Glutamatergic neuron (in vitro differentiated cells): Measurements from ENCODE around the gene CNIH3. TPM values are rescaled to one million over a fixed set of nuclear protein-coding genes. Genes with fewer than 3 reads are reported as not detected.
"Not testable (repeated sequence)": the region's sequence is repeated elsewhere in the genome, so short reads cannot be mapped to it uniquely, and the experiment has no call there.

Experiments
- DNase-seq: peaks from one replicate; pipeline ENCODE4 v3.0.0; 2022
- H3K27ac Mint-ChIP-seq: one replicate; pipeline ENCODE4 v1.8.0; 2020; ENCODE audit warnings: mild to moderate bottlenecking, mixed read lengths, inconsistent platforms; ENCODE audit not compliant: unreplicated experiment
- H3K27me3 Mint-ChIP-seq: one replicate; pipeline ENCODE4 v1.8.0; 2020; ENCODE audit warnings: mild to moderate bottlenecking, moderate library complexity, mixed read lengths, inconsistent platforms; ENCODE audit not compliant: unreplicated experiment
- H3K36me3 Mint-ChIP-seq: one replicate; pipeline ENCODE4 v1.8.0; 2020; ENCODE audit warnings: mild to moderate bottlenecking, mixed read lengths, inconsistent platforms; ENCODE audit not compliant: unreplicated experiment
- H3K4me1 Mint-ChIP-seq: one replicate; pipeline ENCODE4 v1.8.0; 2020; ENCODE audit warnings: mild to moderate bottlenecking, low read depth, mixed read lengths, inconsistent platforms; ENCODE audit not compliant: unreplicated experiment
- H3K4me3 Mint-ChIP-seq: one replicate; pipeline ENCODE4 v1.8.0; 2020; ENCODE audit warnings: mild to moderate bottlenecking, mixed read lengths, inconsistent platforms; ENCODE audit not compliant: unreplicated experiment
- H3K9me3 Mint-ChIP-seq: one replicate; pipeline ENCODE4 v1.8.0; 2020; ENCODE audit warnings: mild to moderate bottlenecking, moderate library complexity, mixed read lengths, inconsistent platforms; ENCODE audit not compliant: unreplicated experiment
- CTCF ChIP-seq: fragments of 200-600 bp; sonication (generic); IDR thresholded peaks from one replicate; pipeline ENCODE4 v1.5.0; 2021; ENCODE audit not compliant: partially characterized antibody, unreplicated experiment
- long read RNA-seq: library from polyadenylated mRNA; unstranded; transcript quantifications from one replicate; pipeline ENCODE4 v2.0.0, GENCODE V29; 2020; ENCODE audit not compliant: unreplicated experiment
- total RNA-seq: library from RNA; stranded (reverse); fragmentation: NEBNext Ultra II Directional; extraction: Animal tissue kit (Norgen Biotek cat#: 25700); gene quantifications from one replicate; pipeline ENCODE4 v1.2.1, GENCODE V29; 2021; ENCODE audit not compliant: unreplicated experiment

Gene CNIH3
- total RNA-seq: 4.4 TPM
- long read RNA-seq, partial matches to known transcripts: 0 of 2 reads
- long read RNA-seq, other reads (novel, unspliced or antisense): 1 of 2 reads

- peak; percentile 72 for DNase-seq
- H3K27ac Mint-ChIP-seq: no peak within 1 kb of the TSS
- H3K9me3 Mint-ChIP-seq: peaks cover 7% of the 10 kb centered on the region
- H3K36me3 Mint-ChIP-seq: peaks cover 4% of the 10 kb centered on the region
- H3K4me3 Mint-ChIP-seq: peak within 1 kb of the TSS; percentile 88
- H3K4me1 Mint-ChIP-seq: peaks cover 6% of the 10 kb centered on the region
- H3K27me3 Mint-ChIP-seq: peaks cover 25% of the 10 kb centered on the region
- no peak for TF ChIP-seq CTCF
Measured at GRCh38 chr1:224615861-224616755, at the start of gene CNIH3. Gene CNIH3, plus strand, starts transcription at chr1:224616317. Its CDS starts 858 bp downstream, at chr1:224617175.

- H3K27ac Mint-ChIP-seq, H3K27me3 Mint-ChIP-seq, H3K9me3 Mint-ChIP-seq, H3K36me3 Mint-ChIP-seq, H3K4me3 Mint-ChIP-seq, DNase-seq: not testable (repeated sequence)
- peaks cover 23% of the 10 kb centered on the region for H3K4me1 Mint-ChIP-seq
Measured at GRCh38 chr1:224566492-224566891, 49.6 kb upstream of the CNIH3 start.

GRCh38 chr1:224569276-224569675 lies 46.8 kb upstream of the CNIH3 start:
- no peak overlapping the region for H3K27ac Mint-ChIP-seq
- H3K27me3 Mint-ChIP-seq: peaks cover 7% of the 10 kb centered on the region

GRCh38 chr1:224571975-224572374 lies 44.1 kb upstream of the CNIH3 start:
- H3K9me3 Mint-ChIP-seq, DNase-seq, H3K4me3 Mint-ChIP-seq, H3K36me3 Mint-ChIP-seq, H3K4me1 Mint-ChIP-seq, H3K27ac Mint-ChIP-seq, H3K27me3 Mint-ChIP-seq: not testable (repeated sequence)

More at GRCh38 chr1:224569276-224569675, 46.8 kb upstream of the CNIH3 start:
- Mint-ChIP-seq H3K36me3 (no peaks in the 10 kb centered on the region), H3K4me3 (no peak overlapping the region), H3K4me1 (peaks cover 14% of the 10 kb centered on the region), H3K9me3 (peaks cover 4% of the 10 kb centered on the region)
- DNase-seq: no peak
- no peak for TF ChIP-seq CTCF

- Mint-ChIP-seq H3K4me3 (no peak overlapping the region), H3K27me3 (no peaks in the 10 kb centered on the region), H3K27ac (peak overlapping the region; percentile 7), H3K4me1 (peaks cover 11% of the 10 kb centered on the region), H3K9me3 (no peaks in the 10 kb centered on the region), H3K36me3 (peaks cover 11% of the 10 kb centered on the region)
- TF ChIP-seq CTCF: no peak
- DNase-seq: no peak
Measured at GRCh38 chr1:224579526-224579925, 36.6 kb upstream of the CNIH3 start.

GRCh38 chr1:224580006-224580405 lies 36.1 kb upstream of the CNIH3 start:
- Mint-ChIP-seq H3K27ac (no peak overlapping the region), H3K4me3 (no peak overlapping the region), H3K9me3 (no peaks in the 10 kb centered on the region), H3K4me1 (peaks cover 11% of the 10 kb centered on the region), H3K27me3 (no peaks in the 10 kb centered on the region), H3K36me3 (peaks cover 13% of the 10 kb centered on the region)
- DNase-seq: no peak
- no peak for TF ChIP-seq CTCF
